Liver (tissue), 3 donors: ENCODE data around the gene TLR8.

Experiments used
- CTCF ChIP-seq: fragments of 150-350 bp; IDR thresholded peaks from 2 replicates; pipeline ENCODE4 v1.5.1; 2017; ENCODE audit warnings: improper control_type of control experiment, low read depth, low read length; ENCODE audit not compliant: missing input control
- RAD21 ChIP-seq, 2 donors: IDR thresholded peaks; 2 replicates each; pipeline ENCODE4 v1.6.1; 2016; ENCODE audit warnings: antibody characterized with exemption in 2 of 2, mild to moderate bottlenecking in 2 of 2
- RXRA ChIP-seq, 2 donors: IDR thresholded peaks; 2 replicates each; pipeline ENCODE4 v1.6.1; 2017 to 2018; ENCODE audit warnings: antibody characterized with exemption in 2 of 2, mild to moderate bottlenecking in 1 of 2
- TAF1 ChIP-seq: conservative IDR thresholded peaks from 2 replicates; pipeline ENCODE4 v1.6.1; 2016; ENCODE audit warnings: antibody characterized with exemption, mild to moderate bottlenecking
- donor health status: healthy.
- donor health status: healthy.

DNA sequence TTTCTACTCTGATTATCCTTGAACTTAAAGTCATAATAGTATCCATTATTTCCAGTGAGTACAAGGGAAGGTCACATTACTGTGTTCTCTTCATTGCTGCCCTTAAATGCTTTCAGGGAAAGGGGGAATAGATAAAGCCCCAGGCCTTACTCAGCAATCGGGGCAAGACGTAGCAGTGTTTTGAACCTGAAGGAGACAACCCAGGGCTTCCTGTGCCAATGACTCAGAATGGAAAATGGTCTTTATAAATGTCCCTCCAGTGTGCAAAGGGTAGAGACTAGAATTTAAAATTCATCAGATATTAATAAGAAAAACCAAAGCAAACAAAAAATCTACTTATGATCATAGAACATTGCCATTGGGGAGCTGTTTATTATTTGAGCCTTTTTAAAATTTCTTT lies 23.7 kb downstream of the TLR8 start:
- no peak for TF ChIP-seq CTCF
- no peak for TF ChIP-seq RXRA (IDR thresholded peaks at IDR 0.05)
- TF ChIP-seq RAD21 (IDR thresholded peaks at IDR 0.05): no peak
- TF ChIP-seq TAF1: no peak
